ENCODE measurements around the gene PCDHGA9. TPM values are rescaled to one million over a fixed set of nuclear protein-coding genes. Genes with fewer than 3 reads are reported as not detected.
"Not testable (repeated sequence)": the region's sequence is repeated elsewhere in the genome, so short reads cannot be mapped to it uniquely, and the experiment has no call there.

The PCDHGA9 gene
- total and polyA plus RNA-seq, 10 of the 15 experiments (the other 5 are each of a cell fraction or from before 2014, with no cell fraction given): 0.08 to 0.63 (median 0.29) TPM; not detected in 2

- SMC1A ChIA-PET (ENCODE audit: uncharacterized antibody, unreplicated experiment): interaction anchor here (0.6 kb wide), 1 partner anchor 92 kb away, joined by 3 read pairs; no protein-coding TSS in a partner anchor
- FAIRE-seq; H3K36me3 ChIP-seq (ENCODE audit: control insufficient read depth in 2 of 2, insufficient read depth in 2 of 2, low read length in 1 of 2); BruUV-seq (replicated peaks); H3K27me3 ChIP-seq (replicated peaks in 1 of 2; ENCODE audit: control insufficient read depth in 2 of 2, insufficient read depth in 2 of 2, low read length in 1 of 2); H3K4me1 ChIP-seq (ENCODE audit: control insufficient read depth, insufficient read depth, low read length); intact Hi-C loops (cut with micrococcal nuclease; ENCODE audit: unreplicated experiment); RAD21 ChIA-PET (ENCODE audit: unreplicated experiment); DNase-seq (ENCODE audit: low read depth, low spot score); H3K4me2 ChIP-seq (ENCODE audit: control insufficient read depth, insufficient read depth); H3K4me3 ChIP-seq; H3K27ac ChIP-seq (ENCODE audit: control insufficient read depth, insufficient read depth); H2AFZ ChIP-seq (ENCODE audit: control insufficient read depth, low read depth, low read length); ATAC-seq; in situ Hi-C loops (cut with MboI); POLR2A ChIA-PET; H3K79me2 ChIP-seq (ENCODE audit: control insufficient read depth, insufficient read depth, low read length); H4K20me1 ChIP-seq (ENCODE audit: control insufficient read depth, insufficient read depth); H3K9ac ChIP-seq (ENCODE audit: control insufficient read depth, insufficient read depth, low read length): not testable (repeated sequence)
- peaks cover 16% of the 10 kb centered on the region; the same call in 2 of the 3 replicates for H3K9me3 ChIP-seq (replicated peaks; ENCODE audit: control insufficient read depth, insufficient read depth, low read length)
- 99% methylated on average over 16 of the region's 38 CpGs for WGBS (ENCODE audit: insufficient coverage, insufficient replicate concordance, low lambda C conversion rate, missing lambda C conversion rate)
- CTCF ChIA-PET: interaction anchor here (2.6 to 2.9 kb wide), 2 partner anchors 11 to 131 kb away, joined by 36 to 46 read pairs; partner anchors contain the start of gene PCDHGA11
Observed at GRCh38 chr5:141432308-141432707, 29.7 kb downstream of the PCDHGA9 start.

GRCh38 chr5:141432726-141433125, 30.1 kb downstream of the PCDHGA9 start:
- FAIRE-seq; H2AFZ ChIP-seq (ENCODE audit: control insufficient read depth, low read depth, low read length); H3K36me3 ChIP-seq (ENCODE audit: control insufficient read depth in 2 of 2, insufficient read depth in 2 of 2, low read length in 1 of 2); H3K4me3 ChIP-seq; H3K4me1 ChIP-seq (ENCODE audit: control insufficient read depth, insufficient read depth, low read length); in situ Hi-C loops (cut with MboI); H4K20me1 ChIP-seq (ENCODE audit: control insufficient read depth, insufficient read depth); RAD21 ChIA-PET (ENCODE audit: unreplicated experiment); H3K79me2 ChIP-seq (ENCODE audit: control insufficient read depth, insufficient read depth, low read length); POLR2A ChIA-PET; H3K27me3 ChIP-seq (replicated peaks in 1 of 2; ENCODE audit: control insufficient read depth in 2 of 2, insufficient read depth in 2 of 2, low read length in 1 of 2); ATAC-seq; DNase-seq (ENCODE audit: low read depth, low spot score); CTCF ChIA-PET; SMC1A ChIA-PET (ENCODE audit: uncharacterized antibody, unreplicated experiment); BruUV-seq (replicated peaks); H3K9ac ChIP-seq (ENCODE audit: control insufficient read depth, insufficient read depth, low read length); H3K4me2 ChIP-seq (ENCODE audit: control insufficient read depth, insufficient read depth); intact Hi-C loops (cut with micrococcal nuclease; ENCODE audit: unreplicated experiment); H3K27ac ChIP-seq (ENCODE audit: control insufficient read depth, insufficient read depth): not testable (repeated sequence)
- 80% methylated on average over 22 of the region's 29 CpGs for WGBS (ENCODE audit: insufficient coverage, insufficient replicate concordance, low lambda C conversion rate, missing lambda C conversion rate)
- peaks cover 13% of the 10 kb centered on the region; the same call in 2 of the 3 replicates for H3K9me3 ChIP-seq (replicated peaks; ENCODE audit: control insufficient read depth, insufficient read depth, low read length)

Data from GM12878 (cell line).